Mucosa of descending colon (tissue), 3 donors: Measurements from ENCODE around the gene HPS1. TPM values are rescaled to one million over a fixed set of nuclear protein-coding genes. Genes with fewer than 3 reads are reported as not detected.

Experiments used
- ATAC-seq: fragments of 200-7000 bp; cut with Tn5 transposase; one replicate; pipeline ENCODE4 v1.9.1; 2020; ENCODE audit warnings: mild to moderate bottlenecking, moderate library complexity
- DNase-seq, 3 donors: peaks; one replicate each; pipeline ENCODE4 v3.0.0-alpha.2; 2020
- H3K36me3 ChIP-seq: fragments of 200-600 bp; one replicate; pipeline ENCODE4 v1.8.0; 2021; ENCODE audit warnings: low read depth, mild to moderate bottlenecking
- H3K4me1 ChIP-seq: fragments of 200-600 bp; one replicate; pipeline ENCODE4 v1.8.0; 2021; ENCODE audit warnings: low read depth, mild to moderate bottlenecking
- H3K4me3 ChIP-seq: fragments of 200-600 bp; one replicate; pipeline ENCODE4 v1.8.0; 2021; ENCODE audit warnings: mild to moderate bottlenecking
- H3K9me3 ChIP-seq: fragments of 200-600 bp; one replicate; pipeline ENCODE4 v1.8.0; 2021; ENCODE audit warnings: mild to moderate bottlenecking
- intact Hi-C, 2 donors: fragments of 100-400 bp; cut with DNase I in 1 of 2; cut with micrococcal nuclease in 1 of 2; formaldehyde crosslinking; loops; one replicate each; pipeline versions ENCODE4 v1.11.0 to v1.11.1; 2022; cut with DNase I, micrococcal nuclease
- total RNA-seq, 3 donors: library from RNA; stranded (reverse); fragmentation: NEBNext Ultra II Directional in 2 of 3; extraction: Animal tissue kit (Norgen Biotek cat#: 25700) in 2 of 3; gene quantifications; one replicate each; pipeline versions ENCODE4 v1.2.1 to v1.2.4, GENCODE V29; 2021 to 2023
- TF ChIP-seq, protein P1 (sequence below): fragments of 200-600 bp; IDR thresholded peaks from one replicate; pipeline ENCODE4 v1.8.0; 2022; ENCODE audit warnings: antibody characterized with exemption, mild to moderate bottlenecking
- donor health status: DM: no; HTN: no; CAD: no; lungs with moderate emphysema.
- donor health status: DM: no; HTN: no; CAD: no.
- donor health status: DM: no; HTN: yes; CAD: no.

HPS1 gene
- total RNA-seq, 3 donors from 2014 or later = 80.9 to 101 (median 85.4) TPM

DNA sequence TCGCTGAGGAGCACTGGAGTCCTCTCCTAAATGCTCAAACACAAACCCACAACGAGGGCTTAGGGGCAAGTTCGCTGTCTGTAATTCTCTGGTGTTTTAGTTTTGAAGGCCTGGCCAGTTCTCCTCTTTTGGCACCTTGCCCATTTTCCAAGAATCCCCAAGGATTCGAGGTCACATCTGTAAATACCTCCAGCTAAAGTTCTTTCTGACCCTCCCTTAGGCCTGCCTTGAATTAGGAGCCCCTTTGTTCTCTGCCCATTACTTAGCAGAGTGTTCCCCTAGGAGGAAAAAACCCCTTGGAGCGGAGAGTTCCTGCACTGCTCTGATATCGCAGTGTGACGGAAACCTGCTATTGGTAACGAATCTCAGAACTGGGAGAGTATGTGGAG, 31.0 kb downstream of the HPS1 start:
- Histone ChIP-seq H3K4me1 (peaks cover 11% of the 10 kb centered on the region), H3K4me3 (no peak overlapping the region), H3K36me3 (no peaks in the 10 kb centered on the region), H3K9me3 (no peaks in the 10 kb centered on the region)
- ATAC-seq (no peak), DNase-seq (no peak)
- intact Hi-C loops = no loop called here
- TF ChIP-seq, protein P1, sequence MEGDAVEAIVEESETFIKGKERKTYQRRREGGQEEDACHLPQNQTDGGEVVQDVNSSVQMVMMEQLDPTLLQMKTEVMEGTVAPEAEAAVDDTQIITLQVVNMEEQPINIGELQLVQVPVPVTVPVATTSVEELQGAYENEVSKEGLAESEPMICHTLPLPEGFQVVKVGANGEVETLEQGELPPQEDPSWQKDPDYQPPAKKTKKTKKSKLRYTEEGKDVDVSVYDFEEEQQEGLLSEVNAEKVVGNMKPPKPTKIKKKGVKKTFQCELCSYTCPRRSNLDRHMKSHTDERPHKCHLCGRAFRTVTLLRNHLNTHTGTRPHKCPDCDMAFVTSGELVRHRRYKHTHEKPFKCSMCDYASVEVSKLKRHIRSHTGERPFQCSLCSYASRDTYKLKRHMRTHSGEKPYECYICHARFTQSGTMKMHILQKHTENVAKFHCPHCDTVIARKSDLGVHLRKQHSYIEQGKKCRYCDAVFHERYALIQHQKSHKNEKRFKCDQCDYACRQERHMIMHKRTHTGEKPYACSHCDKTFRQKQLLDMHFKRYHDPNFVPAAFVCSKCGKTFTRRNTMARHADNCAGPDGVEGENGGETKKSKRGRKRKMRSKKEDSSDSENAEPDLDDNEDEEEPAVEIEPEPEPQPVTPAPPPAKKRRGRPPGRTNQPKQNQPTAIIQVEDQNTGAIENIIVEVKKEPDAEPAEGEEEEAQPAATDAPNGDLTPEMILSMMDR = no peak

DNA sequence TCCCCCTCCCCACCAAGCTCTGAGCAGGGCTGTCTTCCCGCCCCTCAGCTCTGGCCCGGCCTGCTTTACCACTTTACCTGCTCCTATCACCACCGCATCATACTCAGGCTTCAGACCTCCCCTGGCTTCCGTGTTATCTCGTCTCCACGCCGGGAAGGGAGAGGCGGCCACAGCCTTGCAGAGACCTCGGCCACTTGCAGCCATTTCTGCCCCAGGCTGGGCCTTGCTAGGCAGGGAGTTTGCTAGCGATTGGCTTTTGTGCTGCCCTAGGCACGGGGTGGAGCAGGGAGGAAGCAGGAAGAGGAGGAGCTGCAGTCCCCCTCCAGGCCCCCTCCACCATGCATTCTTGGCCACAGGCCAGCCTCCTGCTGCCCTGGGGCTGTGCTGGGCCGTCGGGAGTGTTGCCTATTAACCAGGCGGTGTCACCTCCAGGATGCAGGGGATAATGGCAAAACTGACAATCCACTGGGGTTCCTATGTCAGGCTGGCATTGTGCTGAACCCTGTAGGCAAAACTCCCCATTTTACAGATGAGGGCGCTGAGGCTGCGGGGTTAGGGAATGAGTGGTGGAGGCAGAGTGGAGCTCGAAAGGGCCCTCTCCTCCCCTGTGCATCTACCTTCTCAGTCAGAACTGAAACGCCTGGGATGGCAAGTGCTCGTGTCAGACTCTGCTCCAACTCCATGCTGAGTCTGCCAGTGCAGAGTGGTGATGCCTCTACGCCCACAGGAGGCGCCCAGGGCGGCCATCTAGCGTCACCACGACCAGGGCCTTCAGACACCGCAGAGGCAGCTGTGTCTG, 31.6 kb downstream of the HPS1 start, which contains the start of gene PYROXD2:
Gene PYROXD2 (minus strand): TSS at position 251 of the 799 bp plus-strand sequence. CDS start 47 bp downstream, at position 204.
- intact Hi-C loops = no loop called here
- peak; percentile 93 for ATAC-seq

DNA sequence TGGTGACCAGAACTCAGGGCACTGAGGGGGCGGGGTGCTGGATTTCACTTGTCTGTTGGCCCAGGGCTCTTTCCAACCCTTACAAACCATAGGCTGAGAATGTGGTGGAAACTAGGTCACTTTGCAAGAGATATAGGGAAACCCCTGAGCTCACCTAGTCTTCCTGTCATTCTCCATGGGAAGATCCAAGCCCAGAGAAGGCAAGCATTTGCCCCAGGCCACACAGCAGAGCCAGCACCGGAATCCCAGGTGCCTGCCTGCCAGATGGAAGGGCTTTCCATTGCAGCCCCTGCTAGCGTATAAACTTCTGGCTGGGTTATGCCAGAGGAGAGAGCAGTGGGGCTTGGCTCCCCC, 32.2 kb downstream of the HPS1 start:
- Histone ChIP-seq H3K36me3 (no peaks in the 10 kb centered on the region), H3K9me3 (no peaks in the 10 kb centered on the region), H3K4me1 (peaks cover 11% of the 10 kb centered on the region), H3K4me3 (peak overlapping the region; percentile 17)
- TF ChIP-seq, protein P1 = no peak
- no peak for DNase-seq
- intact Hi-C loops = no loop called here
- no peak for ATAC-seq

More for the DNA sequence above, 31.6 kb downstream of the HPS1 start, which contains the start of gene PYROXD2:
- DNase-seq = peak; percentile 92 to 94 (median 92)
- Histone ChIP-seq H3K4me3 (peak within 1 kb of the TSS; percentile 17), H3K4me1 (peaks cover 11% of the 10 kb centered on the region), H3K9me3 (no peaks in the 10 kb centered on the region), H3K36me3 (no peaks in the 10 kb centered on the region)
- TF ChIP-seq, protein P1 = no peak

DNA sequence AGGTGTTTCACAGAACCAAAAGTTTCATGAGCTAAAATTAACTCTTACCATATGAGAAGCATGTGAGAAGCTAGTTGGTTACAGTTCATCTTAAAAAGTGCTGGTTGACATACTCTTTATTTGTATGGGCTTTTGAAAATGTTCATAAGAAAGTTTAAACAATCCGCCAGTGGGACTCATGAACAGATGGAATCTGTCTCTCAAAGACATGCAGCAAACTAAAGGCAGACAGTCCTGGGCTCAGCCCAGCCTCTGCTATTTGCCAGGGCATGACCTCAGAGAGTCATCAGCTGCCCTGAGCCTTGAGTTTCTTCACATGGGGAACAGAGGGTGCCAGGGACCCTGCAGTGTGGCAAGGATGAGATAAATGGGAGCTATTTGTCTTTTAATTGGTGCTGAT, 35.0 kb downstream of the HPS1 start:
- no peak for ATAC-seq
- H3K4me1 ChIP-seq = peaks cover 11% of the 10 kb centered on the region
- no peak for DNase-seq
- H3K4me3 ChIP-seq = no peak overlapping the region
- intact Hi-C loops = no loop called here
- TF ChIP-seq, protein P1 = no peak
- H3K36me3 ChIP-seq = no peaks in the 10 kb centered on the region
- H3K9me3 ChIP-seq = no peaks in the 10 kb centered on the region

DNA sequence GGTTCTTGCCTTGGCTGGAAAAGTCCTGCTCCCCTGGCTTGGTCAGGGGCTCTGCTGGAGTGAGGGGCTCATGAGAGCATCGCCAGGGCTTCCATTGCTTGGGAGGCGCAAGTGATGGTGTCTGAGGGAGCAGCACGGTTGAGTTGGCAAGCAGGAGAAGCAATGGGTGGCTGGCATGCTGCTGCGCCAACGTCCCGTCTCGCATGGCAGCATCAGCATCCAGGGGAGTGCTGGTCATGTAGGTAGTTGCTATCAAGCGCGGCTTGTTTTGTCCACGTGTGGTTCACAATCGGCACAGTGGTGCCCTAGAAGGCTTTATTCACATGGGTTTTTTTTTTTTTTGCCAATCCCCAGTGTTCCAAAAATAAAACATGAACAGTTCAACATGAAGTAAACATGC, 35.6 kb downstream of the HPS1 start:
- Histone ChIP-seq H3K4me1 (peaks cover 11% of the 10 kb centered on the region), H3K4me3 (no peak overlapping the region), H3K9me3 (no peaks in the 10 kb centered on the region), H3K36me3 (no peaks in the 10 kb centered on the region)
- TF ChIP-seq, protein P1 = no peak
- DNase-seq = no peak
- no peak for ATAC-seq
- intact Hi-C loops = no loop called here
